K562 (cell line): ENCODE results near the gene SPOUT1. TPM values are rescaled to one million over a fixed set of nuclear protein-coding genes. Genes with fewer than 3 reads are reported as not detected.

Experiments
- ARID1B ChIP-seq: fragments of 450-650 bp; IDR thresholded peaks from 2 replicates; pipeline ENCODE4 v1.6.1; 2016; ENCODE audit warnings: antibody characterized with exemption, mild to moderate bottlenecking, inconsistent platforms
- ATF7 ChIP-seq: fragments of 450-650 bp; IDR thresholded peaks from 2 replicates; pipeline ENCODE4 v1.7.1; 2014; ENCODE audit warnings: mild to moderate bottlenecking, moderate library complexity
- BCOR ChIP-seq: fragments of 450-650 bp; IDR thresholded peaks from 2 replicates; pipeline ENCODE4 v1.6.1; 2016
- CC2D1A ChIP-seq: fragments of 450-650 bp; IDR thresholded peaks from 2 replicates; pipeline ENCODE4 v1.6.1; 2017; ENCODE audit warnings: mild to moderate bottlenecking
- CEBPB ChIP-seq: fragments of 450-650 bp; IDR thresholded peaks from 2 replicates; pipeline ENCODE4 v1.6.1; 2016; ENCODE audit warnings: missing genetic modification characterization, missing compliant biosample characterization
- CTBP1 ChIP-seq: fragments of 450-650 bp; IDR thresholded peaks from 2 replicates; pipeline ENCODE4 v1.6.1; 2016; ENCODE audit warnings: borderline replicate concordance
- ESRRA ChIP-seq: fragments of 450-650 bp; IDR thresholded peaks from 2 replicates; pipeline ENCODE4 v1.6.1; 2014; ENCODE audit warnings: low read depth, mild to moderate bottlenecking, moderate library complexity, borderline replicate concordance
- HDAC2 ChIP-seq: fragments of 450-650 bp; IDR thresholded peaks from 2 replicates; pipeline ENCODE4 v1.6.1; 2016; ENCODE audit warnings: mild to moderate bottlenecking
- KDM2B ChIP-seq: fragments of 250-450 bp; sonication (Bioruptor Pico); IDR thresholded peaks from 2 replicates; pipeline ENCODE4 v1.8.0; 2021; ENCODE audit warnings: mild to moderate bottlenecking, moderate library complexity
- LEF1 ChIP-seq: fragments of 450-650 bp; IDR thresholded peaks from 2 replicates; pipeline ENCODE4 v1.6.1; 2016; ENCODE audit warnings: mild to moderate bottlenecking
- MNT ChIP-seq, 2 experiments: fragments of 450-650 bp; conservative IDR thresholded peaks; 2 replicates each; pipeline ENCODE4 v1.6.1; 2017; ENCODE audit warnings: mild to moderate bottlenecking in 2 of 2, moderate library complexity in 2 of 2
- NFIC ChIP-seq: fragments of 450-650 bp; IDR thresholded peaks from 2 replicates; pipeline ENCODE4 v1.6.1; 2017; ENCODE audit warnings: mild to moderate bottlenecking, inconsistent platforms
- PHB2 ChIP-seq: fragments of 450-650 bp; IDR thresholded peaks from 2 replicates; pipeline ENCODE4 v1.6.1; 2017; ENCODE audit warnings: low read depth
- RAD51 ChIP-seq: fragments of 450-650 bp; IDR thresholded peaks from 2 replicates; pipeline ENCODE4 v1.7.1; 2016; ENCODE audit warnings: low read depth, mild to moderate bottlenecking, borderline replicate concordance
- SMARCA5 ChIP-seq: fragments of 450-650 bp; IDR thresholded peaks from 2 replicates; pipeline ENCODE4 v1.6.1; 2016
- SOX6 ChIP-seq: fragments of 450-650 bp; IDR thresholded peaks from 2 replicates; pipeline ENCODE4 v1.6.1; 2014; ENCODE audit warnings: mild to moderate bottlenecking
- TAF1 ChIP-seq: IDR thresholded peaks from 2 replicates; pipeline ENCODE4 v1.6.1; 2011; ENCODE audit warnings: mild to moderate bottlenecking, low read length, moderate library complexity; ENCODE audit not compliant: insufficient read depth, control insufficient read depth, severe bottlenecking; ENCODE audit errors: extremely low read depth
- TRIM24 ChIP-seq, 2 experiments: fragments of 450-650 bp; IDR thresholded peaks; 2 replicates each; pipeline ENCODE4 v1.6.1; 2016
- ZKSCAN1 ChIP-seq: fragments of 150-350 bp; IDR thresholded peaks from 2 replicates; pipeline ENCODE4 v1.6.1; 2016; ENCODE audit warnings: low read depth, low read length
- ZNF263 ChIP-seq: sonication (generic); formaldehyde crosslinking; IDR thresholded peaks from 2 replicates; pipeline ENCODE4 v1.8.0; 2022; ENCODE audit warnings: mild to moderate bottlenecking, missing genetic modification reagents, borderline replicate concordance
- ZNF586 ChIP-seq: fragments of 450-650 bp; formaldehyde crosslinking; conservative IDR thresholded peaks from 2 replicates; pipeline ENCODE4 v1.4.0; 2020; ENCODE audit warnings: mild to moderate bottlenecking, moderate library complexity
- ZNF717 ChIP-seq: fragments of 250-450 bp; sonication (Bioruptor Pico); IDR thresholded peaks from 2 replicates; pipeline ENCODE4 v1.5.0; 2021
- ZNF79 ChIP-seq: fragments of 250-450 bp; sonication (Bioruptor Pico); IDR thresholded peaks from 2 replicates; pipeline ENCODE4 v1.4.0; 2020; ENCODE audit warnings: low read depth, mild to moderate bottlenecking, moderate library complexity
- polyA plus RNA-seq, 8 experiments: library from polyadenylated mRNA; depleted of rRNA in 4 of 8; stranded (reverse) in 5 of 8; unstranded in 3 of 8; fragments of >200 nt; fragmentation: Nextera tagmentation in 2 of 8; fragmentation: Illumina TruSeq in 1 of 8; extraction: Ambion mirVana in 2 of 8; extraction: Trizol in 1 of 8; gene quantifications; 2 replicates each; pipeline versions ENCODE4 v1.2.1 to v1.2.3, GENCODE V29; 2011 to 2014; ENCODE audit warnings: inconsistent platforms in 1 of 8, missing spikeins in 1 of 8
- total RNA-seq, 7 experiments: library from RNA; depleted of rRNA in 6 of 7; stranded (reverse); fragments of >200 nt in 6 of 7; fragmentation: Illumina TruSeq in 2 of 7; extraction: Trizol in 2 of 7; gene quantifications; 2 replicates each; pipeline versions ENCODE4 v1.2.1 to v1.2.3, GENCODE V29; 2011 to 2021; ENCODE audit warnings: low replicate concordance in 1 of 7
- TF ChIP-seq, protein P1 (sequence below): sonication (generic); formaldehyde crosslinking; IDR thresholded peaks from 2 replicates; pipeline ENCODE4 v1.9.0; 2022; ENCODE audit warnings: mild to moderate bottlenecking, missing genetic modification reagents
- TF ChIP-seq, protein P2 (sequence below): fragments of 200-400 bp; formaldehyde crosslinking; IDR thresholded peaks from 2 replicates; pipeline ENCODE4 v1.6.1; 2017; ENCODE audit warnings: mild to moderate bottlenecking, low read depth, low read length, moderate library complexity

SPOUT1 gene
- total and polyA plus RNA-seq, 9 of the 15 experiments (the other 6 are each of a cell fraction or from before 2014, with no cell fraction given) = 10.6 to 121 (median 37.4) TPM

DNA sequence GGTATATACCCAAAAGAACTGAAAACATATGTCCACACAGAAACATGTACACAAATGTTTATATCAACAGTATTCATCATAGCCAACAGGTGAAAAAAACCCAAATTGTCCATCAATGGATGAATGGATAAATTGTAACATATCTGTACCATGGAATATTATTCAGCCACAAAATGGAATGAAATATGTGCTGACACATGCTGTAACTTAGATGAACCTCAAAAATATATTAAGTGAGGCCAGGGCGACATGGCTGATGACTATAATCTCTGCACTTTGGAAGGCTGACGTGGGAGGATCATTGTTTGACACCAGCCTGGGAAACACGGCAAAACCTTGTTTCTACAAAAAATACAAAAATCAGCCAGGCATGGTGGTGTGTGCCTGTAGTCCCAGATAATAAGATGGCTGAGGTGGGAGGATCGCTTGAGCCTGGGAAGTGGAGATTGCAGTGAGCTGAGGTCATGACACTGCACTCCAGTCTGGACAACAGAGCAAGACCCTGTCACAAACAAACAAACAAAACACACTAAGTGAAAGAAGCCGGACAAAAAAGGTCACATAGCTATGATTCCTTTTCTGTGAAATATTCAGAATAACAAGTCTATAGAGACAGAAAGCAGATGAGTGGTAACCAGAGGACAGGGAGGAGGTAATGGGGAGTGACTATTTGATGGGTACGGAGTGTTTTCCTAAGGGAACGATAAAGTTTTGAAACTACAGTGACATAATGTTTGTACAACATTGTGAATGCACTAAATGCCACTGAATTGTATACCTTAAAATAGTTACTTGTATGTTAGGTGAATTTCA is 40.7 kb upstream of the SPOUT1 start (continued):
- 0 out of 2 replicates have a peak, but pooled peaks have one; percentile 24 for TF ChIP-seq PHB2
- TF ChIP-seq CC2D1A = peak; percentile 40; the same call in 1 of the 2 replicates
- TF ChIP-seq TAF1 = no peak
- TF ChIP-seq, protein P1, sequence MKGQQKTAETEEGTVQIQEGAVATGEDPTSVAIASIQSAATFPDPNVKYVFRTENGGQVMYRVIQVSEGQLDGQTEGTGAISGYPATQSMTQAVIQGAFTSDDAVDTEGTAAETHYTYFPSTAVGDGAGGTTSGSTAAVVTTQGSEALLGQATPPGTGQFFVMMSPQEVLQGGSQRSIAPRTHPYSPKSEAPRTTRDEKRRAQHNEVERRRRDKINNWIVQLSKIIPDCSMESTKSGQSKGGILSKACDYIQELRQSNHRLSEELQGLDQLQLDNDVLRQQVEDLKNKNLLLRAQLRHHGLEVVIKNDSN (CRISPR knock-in tag) = no peak
- no peak for TF ChIP-seq RAD51
- TF ChIP-seq LEF1 = 0 out of 2 replicates have a peak, but pooled peaks have one; percentile 23
- no peak for TF ChIP-seq CEBPB (tag)
- no peak for TF ChIP-seq CTBP1
- TF ChIP-seq SOX6 = peak; percentile 61
- TF ChIP-seq ZKSCAN1 = 0 out of 2 replicates have a peak, but pooled peaks have one; percentile 22
- TF ChIP-seq BCOR = peak; percentile 92
- peak; percentile 79; the same call in 1 of the 2 replicates for TF ChIP-seq SMARCA5
- 0 out of 2 replicates have a peak, but pooled peaks have one; percentile 9 for TF ChIP-seq ESRRA
- TF ChIP-seq, protein P2, sequence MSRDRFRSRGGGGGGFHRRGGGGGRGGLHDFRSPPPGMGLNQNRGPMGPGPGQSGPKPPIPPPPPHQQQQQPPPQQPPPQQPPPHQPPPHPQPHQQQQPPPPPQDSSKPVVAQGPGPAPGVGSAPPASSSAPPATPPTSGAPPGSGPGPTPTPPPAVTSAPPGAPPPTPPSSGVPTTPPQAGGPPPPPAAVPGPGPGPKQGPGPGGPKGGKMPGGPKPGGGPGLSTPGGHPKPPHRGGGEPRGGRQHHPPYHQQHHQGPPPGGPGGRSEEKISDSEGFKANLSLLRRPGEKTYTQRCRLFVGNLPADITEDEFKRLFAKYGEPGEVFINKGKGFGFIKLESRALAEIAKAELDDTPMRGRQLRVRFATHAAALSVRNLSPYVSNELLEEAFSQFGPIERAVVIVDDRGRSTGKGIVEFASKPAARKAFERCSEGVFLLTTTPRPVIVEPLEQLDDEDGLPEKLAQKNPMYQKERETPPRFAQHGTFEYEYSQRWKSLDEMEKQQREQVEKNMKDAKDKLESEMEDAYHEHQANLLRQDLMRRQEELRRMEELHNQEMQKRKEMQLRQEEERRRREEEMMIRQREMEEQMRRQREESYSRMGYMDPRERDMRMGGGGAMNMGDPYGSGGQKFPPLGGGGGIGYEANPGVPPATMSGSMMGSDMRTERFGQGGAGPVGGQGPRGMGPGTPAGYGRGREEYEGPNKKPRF = no peak
- TF ChIP-seq KDM2B (CRISPR knock-in tag) = no peak
- TF ChIP-seq ARID1B = peak; percentile 88
- 0 out of 2 replicates have a peak, but pooled peaks have one; percentile 48 for TF ChIP-seq HDAC2
- TF ChIP-seq ZNF263 (CRISPR knock-in tag) = no peak
- no peak for TF ChIP-seq ZNF717 (CRISPR knock-in tag)
- TF ChIP-seq TRIM24 (IDR thresholded peaks at IDR 0.05) = peak; percentile 83 to 87
- TF ChIP-seq NFIC = peak; percentile 61
- TF ChIP-seq ATF7 = peak; percentile 77; the same call in 1 of the 2 replicates
- TF ChIP-seq MNT (conservative IDR thresholded peaks at IDR 0.05) = peak; percentile 17 to 41; a peak in 1 of 4 replicates
- no peak for TF ChIP-seq ZNF79 (CRISPR knock-in tag)
- no peak for TF ChIP-seq ZNF586 (CRISPR knock-in tag)
